Tibial nerve (tissue), 4 donors: ENCODE results near the gene RAB3C.

Source experiments
- CTCF ChIP-seq, 5 experiments: fragments of 200-600 bp in 3 of 5; fragments of 450-650 bp in 2 of 5; sonication (generic) in 3 of 5; IDR thresholded peaks; one replicate each; pipeline ENCODE4 v1.5.1; 2016 to 2019; ENCODE audit warnings: antibody characterized with exemption in 5 of 5, mild to moderate bottlenecking in 3 of 5, moderate library complexity in 2 of 5
- EP300 ChIP-seq, 2 donors: sonication (generic); formaldehyde crosslinking; IDR thresholded peaks; one replicate each; pipeline ENCODE4 v1.6.1; 2017; ENCODE audit warnings: antibody characterized with exemption in 2 of 2, mild to moderate bottlenecking in 1 of 2
- POLR2A ChIP-seq, 2 donors: fragments of 450-650 bp; IDR thresholded peaks; one replicate each; pipeline ENCODE4 v1.6.1; 2017; ENCODE audit warnings: antibody characterized with exemption in 2 of 2, mild to moderate bottlenecking in 2 of 2, moderate library complexity in 2 of 2

GRCh38 chr5:58675341-58675740, 92.5 kb downstream of the RAB3C start:
- TF ChIP-seq CTCF (IDR thresholded peaks at IDR 0.05) (no peak), POLR2A (IDR thresholded peaks at IDR 0.05) (no peak), EP300 (IDR thresholded peaks at IDR 0.05) (no peak)
